Stimulated activated CD8-positive, alpha-beta memory T cell treated with anti-CD3 and anti-CD28 coated beads, Interleukin-7, amount 100 ng/mL, for 24 hours (primary cell): ENCODE measurements around the gene FAM9C.

Source experiments
- DNase-seq: peaks from one replicate; pipeline ENCODE4 v3.0.0-alpha.2; 2020; ENCODE audit warnings: low read depth

The FAM9C gene

GRCh38 chrX:13007519-13008188 is 36.8 kb downstream of the FAM9C start:
- DNase-seq = no peak

GRCh38 chrX:13005661-13006473 is 38.6 kb downstream of the FAM9C start:
- DNase-seq = no peak

GRCh38 chrX:13001961-13002671 is 42.3 kb downstream of the FAM9C start:
- DNase-seq = no peak

- no peak for DNase-seq
These were observed 43.3 kb downstream of the FAM9C start for GRCh38 chrX:13001097-13001496.

- no peak for DNase-seq
These were observed 44.1 kb downstream of the FAM9C start for GRCh38 chrX:13000301-13000811.

- no peak for DNase-seq
These were observed 45.0 kb downstream of the FAM9C start for GRCh38 chrX:12999422-12999821.

- DNase-seq = no peak
These were observed 46.3 kb downstream of the FAM9C start for GRCh38 chrX:12997906-12998687.

GRCh38 chrX:12996934-12997435 is 47.4 kb downstream of the FAM9C start:
- no peak for DNase-seq

- DNase-seq = no peak
These were observed 50.1 kb downstream of the FAM9C start for GRCh38 chrX:12994321-12994720.

- no peak for DNase-seq
These were observed 50.6 kb downstream of the FAM9C start for GRCh38 chrX:12993826-12994225.

GRCh38 chrX:12992544-12993118 is 51.8 kb downstream of the FAM9C start:
- no peak for DNase-seq

- DNase-seq = no peak
These were observed 52.8 kb downstream of the FAM9C start for GRCh38 chrX:12991575-12991974.

- no peak for DNase-seq
These were observed 55.0 kb downstream of the FAM9C start for GRCh38 chrX:12989461-12989860.

GRCh38 chrX:12988797-12989196 is 55.6 kb downstream of the FAM9C start:
- DNase-seq = no peak

- no peak for DNase-seq
These were observed 56.4 kb downstream of the FAM9C start for GRCh38 chrX:12987900-12988594.

- DNase-seq = no peak
These were observed 57.1 kb downstream of the FAM9C start for GRCh38 chrX:12987340-12987739.

GRCh38 chrX:12986886-12987285 is 57.5 kb downstream of the FAM9C start:
- no peak for DNase-seq

- DNase-seq = no peak
These were observed 58.1 kb downstream of the FAM9C start for GRCh38 chrX:12986164-12986779.
